Measurements from ENCODE around the gene NEK6.

GRCh38 chr9:124238546-124239140, 19.1 kb upstream of the NEK6 start:
- TF ChIP-seq POLR2A (IDR thresholded peaks at IDR 0.05; ENCODE audit: low read length), result no peak
- no peak for TF ChIP-seq GATA1 (IDR thresholded peaks at IDR 0.05; ENCODE audit: low read depth, low read length)
